Measurements from ENCODE around the gene GPR62. TPM values are rescaled to one million over a fixed set of nuclear protein-coding genes. Genes with fewer than 3 reads are reported as not detected.

The GPR62 gene
- total RNA-seq, 1 donor from 2014 or later, result not detected

DNA sequence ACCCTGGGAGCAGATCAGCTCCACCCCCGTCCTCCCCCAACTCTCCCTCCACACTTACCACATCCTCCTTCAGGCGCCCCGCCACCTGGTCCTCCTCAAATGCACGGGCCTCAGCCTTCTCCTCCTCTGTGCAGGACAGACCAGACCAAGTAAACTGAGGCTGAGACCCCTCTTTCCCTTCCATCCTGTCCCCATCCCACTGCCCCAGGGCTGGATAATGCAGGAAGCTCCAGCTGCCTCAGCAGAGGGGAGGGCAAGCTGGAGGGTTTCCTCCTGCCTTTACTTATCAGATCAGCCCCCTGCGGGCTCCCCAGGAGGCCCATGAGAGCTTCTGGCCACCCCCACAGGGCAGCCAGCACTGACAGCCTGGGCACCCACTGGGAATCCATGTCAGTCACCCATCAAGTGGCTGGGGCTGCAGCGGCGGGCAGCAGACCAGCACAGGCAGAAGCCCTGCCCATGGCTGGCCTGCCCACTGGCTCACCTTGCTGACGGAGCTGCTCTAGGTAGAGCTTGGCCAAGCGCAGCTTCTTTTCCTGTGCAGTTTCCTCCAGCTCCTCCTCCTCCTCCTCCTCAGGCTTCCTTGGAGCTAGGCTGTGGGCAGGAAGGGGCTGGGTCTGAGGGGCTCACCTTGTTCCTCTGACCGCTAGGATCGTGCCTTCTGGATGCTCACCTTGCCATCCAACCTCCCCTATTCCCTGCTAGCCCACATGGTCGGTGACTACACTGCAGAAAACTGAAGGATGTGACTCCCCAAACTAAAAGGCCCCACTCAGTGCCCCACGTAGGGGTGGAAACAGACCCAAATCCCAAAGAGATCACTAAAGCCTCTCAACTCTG lies 17.4 kb upstream of the GPR62 start:
- H3K27me3 ChIP-seq (ENCODE audit: low read depth), result no peaks in the 10 kb centered on the region
- DNase-seq (no peak), ATAC-seq (no peak)
- intact Hi-C loops (cut with DNase I), result no loop called here
- H3K9me3 ChIP-seq, result no peaks in the 10 kb centered on the region
- H3K27ac ChIP-seq, result no peak overlapping the region
- TF ChIP-seq, protein P1, sequence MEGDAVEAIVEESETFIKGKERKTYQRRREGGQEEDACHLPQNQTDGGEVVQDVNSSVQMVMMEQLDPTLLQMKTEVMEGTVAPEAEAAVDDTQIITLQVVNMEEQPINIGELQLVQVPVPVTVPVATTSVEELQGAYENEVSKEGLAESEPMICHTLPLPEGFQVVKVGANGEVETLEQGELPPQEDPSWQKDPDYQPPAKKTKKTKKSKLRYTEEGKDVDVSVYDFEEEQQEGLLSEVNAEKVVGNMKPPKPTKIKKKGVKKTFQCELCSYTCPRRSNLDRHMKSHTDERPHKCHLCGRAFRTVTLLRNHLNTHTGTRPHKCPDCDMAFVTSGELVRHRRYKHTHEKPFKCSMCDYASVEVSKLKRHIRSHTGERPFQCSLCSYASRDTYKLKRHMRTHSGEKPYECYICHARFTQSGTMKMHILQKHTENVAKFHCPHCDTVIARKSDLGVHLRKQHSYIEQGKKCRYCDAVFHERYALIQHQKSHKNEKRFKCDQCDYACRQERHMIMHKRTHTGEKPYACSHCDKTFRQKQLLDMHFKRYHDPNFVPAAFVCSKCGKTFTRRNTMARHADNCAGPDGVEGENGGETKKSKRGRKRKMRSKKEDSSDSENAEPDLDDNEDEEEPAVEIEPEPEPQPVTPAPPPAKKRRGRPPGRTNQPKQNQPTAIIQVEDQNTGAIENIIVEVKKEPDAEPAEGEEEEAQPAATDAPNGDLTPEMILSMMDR (IDR thresholded peaks at IDR 0.05), result no peak
- peaks cover 62% of the 10 kb centered on the region for H3K36me3 ChIP-seq
- H3K4me1 ChIP-seq, result peaks cover 23% of the 10 kb centered on the region
- H3K4me3 ChIP-seq, result no peak overlapping the region

DNA sequence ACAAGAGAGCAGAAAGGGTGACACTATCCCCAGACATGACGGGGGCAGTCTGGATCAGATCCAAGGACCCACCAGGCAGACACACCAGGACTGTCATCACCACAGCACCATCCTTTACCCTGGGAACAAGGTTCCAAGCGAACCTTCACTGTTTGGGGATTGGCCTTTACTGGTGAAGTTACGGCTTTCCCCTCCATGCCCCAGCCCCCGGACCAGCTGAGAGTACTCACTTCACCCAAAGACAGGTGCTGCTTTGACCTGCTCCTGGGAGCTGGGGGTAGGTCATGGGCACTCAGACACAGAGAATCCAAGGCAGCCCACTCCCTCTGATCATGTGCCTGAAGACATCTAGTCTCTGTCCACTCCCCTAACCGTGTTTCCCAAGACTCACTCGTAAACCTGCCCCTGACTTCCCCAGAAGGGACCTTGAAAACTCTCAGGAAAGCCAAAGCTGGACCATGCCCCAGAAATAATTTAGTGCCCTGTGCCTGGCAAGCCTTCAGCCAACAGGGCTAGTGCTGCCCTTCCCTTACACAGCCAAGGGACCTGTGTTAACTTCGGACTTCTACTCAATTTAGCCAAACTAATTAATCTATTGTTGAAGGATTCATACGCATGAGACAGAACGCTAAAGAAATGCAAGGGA lies 16.3 kb upstream of the GPR62 start:
- peaks cover 29% of the 10 kb centered on the region for H3K4me1 ChIP-seq
- no peaks in the 10 kb centered on the region for H3K27me3 ChIP-seq (ENCODE audit: low read depth)
- no peaks in the 10 kb centered on the region for H3K9me3 ChIP-seq
- intact Hi-C loops (cut with DNase I), result no loop called here
- DNase-seq (no peak), ATAC-seq (no peak)
- H3K27ac ChIP-seq, result no peak overlapping the region
- peaks cover 51% of the 10 kb centered on the region for H3K36me3 ChIP-seq
- no peak overlapping the region for H3K4me3 ChIP-seq
- TF ChIP-seq, protein P1 (IDR thresholded peaks at IDR 0.05), result no peak

DNA sequence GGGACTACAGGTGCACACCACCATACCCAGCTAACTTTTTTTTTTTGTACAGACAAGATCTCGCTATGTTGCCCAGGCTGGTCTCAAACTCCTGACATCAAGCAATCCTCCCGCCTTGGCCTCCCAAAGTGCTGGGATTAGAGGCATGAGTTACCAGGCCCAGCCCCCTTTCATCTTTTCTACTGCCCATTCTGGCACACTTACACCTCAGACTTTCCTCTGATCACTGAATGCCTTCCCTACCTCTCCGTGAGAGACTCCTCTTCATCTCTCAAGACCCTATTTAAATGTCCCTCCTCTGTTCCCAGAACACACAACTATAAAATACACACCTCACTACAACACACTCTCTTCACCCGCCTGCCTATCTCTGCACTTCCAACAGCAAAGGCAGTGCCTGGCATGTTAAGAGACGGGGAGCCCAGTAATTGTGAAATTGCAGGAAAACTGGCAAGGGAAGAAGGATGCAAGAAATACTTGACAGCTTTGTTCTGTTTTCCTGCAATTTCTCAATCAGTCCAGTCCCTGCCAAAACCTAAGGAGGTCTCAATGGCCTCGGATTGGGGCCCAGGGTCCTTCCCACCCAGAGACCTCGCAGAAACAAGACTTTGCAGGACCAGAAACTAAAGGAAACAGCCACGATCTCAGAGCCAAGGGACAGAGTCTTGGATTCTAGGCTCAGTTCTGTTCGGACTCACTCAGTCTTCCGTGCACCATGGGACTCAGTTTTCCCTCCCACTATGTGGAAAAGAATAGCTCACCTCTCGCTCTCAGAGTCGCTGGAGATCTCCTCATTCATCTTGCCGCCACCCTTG lies 14.3 kb upstream of the GPR62 start:
- no peak for DNase-seq
- TF ChIP-seq, protein P1 (IDR thresholded peaks at IDR 0.05), result no peak
- H3K27me3 ChIP-seq (ENCODE audit: low read depth), result no peaks in the 10 kb centered on the region
- peaks cover 37% of the 10 kb centered on the region for H3K36me3 ChIP-seq
- peak overlapping the region; percentile 80 for H3K27ac ChIP-seq
- peak overlapping the region; percentile 91 for H3K4me3 ChIP-seq
- no peak for ATAC-seq
- H3K9me3 ChIP-seq, result no peaks in the 10 kb centered on the region
- intact Hi-C loops (cut with DNase I), result no loop called here
- peaks cover 29% of the 10 kb centered on the region for H3K4me1 ChIP-seq

DNA sequence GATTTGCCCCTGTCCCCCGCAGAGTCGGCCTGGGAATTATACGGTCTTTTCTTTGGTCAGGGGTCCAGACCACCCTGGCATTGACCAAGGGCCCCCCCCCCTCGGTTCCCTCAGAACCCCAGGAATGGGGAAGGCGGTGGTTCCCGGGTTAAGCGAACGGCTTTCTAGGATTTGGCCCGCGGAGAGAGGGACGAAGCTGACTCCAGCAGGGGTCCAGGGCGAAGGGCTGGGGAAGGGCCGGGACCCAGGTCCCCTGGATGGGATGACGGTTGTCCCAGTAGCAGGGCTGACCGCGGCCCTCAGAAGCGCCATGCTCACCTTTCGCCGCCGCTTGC lies 13.8 kb upstream of the GPR62 start:
- ATAC-seq (no peak), DNase-seq (no peak)
- Histone ChIP-seq H3K4me1 (peaks cover 29% of the 10 kb centered on the region), H3K9me3 (no peaks in the 10 kb centered on the region), H3K4me3 (peak overlapping the region; percentile 91), H3K27me3 (ENCODE audit: low read depth) (no peaks in the 10 kb centered on the region), H3K36me3 (peaks cover 35% of the 10 kb centered on the region), H3K27ac (peak overlapping the region; percentile 80)
- intact Hi-C loops (cut with DNase I), result no loop called here
- TF ChIP-seq, protein P1 (IDR thresholded peaks at IDR 0.05), result no peak

DNA sequence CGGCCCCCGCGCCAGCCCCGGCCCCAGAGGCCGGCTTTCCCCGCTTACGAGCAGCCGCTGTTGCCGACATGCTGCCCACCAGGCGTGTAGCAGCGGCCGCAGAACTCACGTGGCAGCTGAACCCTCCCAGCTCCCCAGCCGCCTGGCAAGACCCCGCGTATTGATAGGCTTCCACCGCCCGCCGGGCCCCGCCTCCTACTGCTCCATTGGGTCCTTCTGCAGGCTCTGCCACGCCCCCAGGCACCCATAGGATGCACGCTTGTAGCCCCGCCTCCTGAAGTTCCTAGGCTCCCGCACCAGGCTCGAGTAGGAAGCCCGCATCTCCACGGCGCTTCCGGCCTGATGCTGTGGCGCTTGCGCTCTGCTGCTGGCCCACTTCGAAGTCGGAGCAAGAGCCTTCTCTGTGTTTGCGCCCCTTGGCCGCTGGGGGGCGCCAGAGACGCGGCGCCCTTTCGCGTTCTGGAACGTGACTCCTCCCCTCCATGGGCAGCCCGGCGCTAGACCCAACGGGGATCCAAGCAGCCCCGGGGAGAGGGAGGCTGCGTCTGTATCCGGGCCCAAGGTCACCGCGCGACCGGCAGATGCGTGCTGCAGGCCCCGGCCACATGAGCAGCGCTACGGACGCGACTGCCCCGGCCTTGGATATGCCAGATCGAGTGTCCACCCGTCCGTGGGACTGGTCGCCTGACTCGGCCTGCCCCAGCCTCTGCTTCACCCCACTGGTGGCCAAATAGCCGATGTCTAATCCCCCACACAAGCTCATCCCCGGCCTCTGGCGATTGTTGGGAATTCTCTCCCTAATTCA lies 13.2 kb upstream of the GPR62 start, which contains the start of the genes PARP3 and RRP9:
Gene PARP3, plus strand, starts transcription at position 566 of the 805 bp plus-strand sequence. CDS start 993 bp downstream, outside the sequence.
Gene RRP9, minus strand, starts transcription at position 107 of the 805 bp plus-strand sequence. Its CDS starts 37 bp downstream, at position 70.
- Histone ChIP-seq H3K27ac (peak within 1 kb of the TSS; percentile 98), H3K36me3 (peaks cover 30% of the 10 kb centered on the region), H3K9me3 (no peaks in the 10 kb centered on the region), H3K27me3 (ENCODE audit: low read depth) (no peaks in the 10 kb centered on the region), H3K4me1 (peaks cover 29% of the 10 kb centered on the region), H3K4me3 (peak within 1 kb of the TSS; percentile 91)
- TF ChIP-seq, protein P1 (IDR thresholded peaks at IDR 0.05), result peak; percentile 100
- DNase-seq, result peak; percentile 100
- intact Hi-C loops (cut with DNase I), result no loop called here
- peak; percentile 95 to 96 for ATAC-seq

Data from lower lobe of right lung (tissue), 2 donors.